Stimulated activated CD8-positive, alpha-beta memory T cell treated with anti-CD3 and anti-CD28 coated beads, Interleukin-7, amount 100 ng/mL, for 24 hours (primary cell): ENCODE results near the gene PRSS12.
"Not testable (repeated sequence)": the region's sequence is repeated elsewhere in the genome, so short reads cannot be mapped to it uniquely, and the experiment has no call there.

Experiments used
- DNase-seq: peaks from one replicate; pipeline ENCODE4 v3.0.0-alpha.2; 2020; ENCODE audit warnings: low read depth

The PRSS12 gene, protein sequence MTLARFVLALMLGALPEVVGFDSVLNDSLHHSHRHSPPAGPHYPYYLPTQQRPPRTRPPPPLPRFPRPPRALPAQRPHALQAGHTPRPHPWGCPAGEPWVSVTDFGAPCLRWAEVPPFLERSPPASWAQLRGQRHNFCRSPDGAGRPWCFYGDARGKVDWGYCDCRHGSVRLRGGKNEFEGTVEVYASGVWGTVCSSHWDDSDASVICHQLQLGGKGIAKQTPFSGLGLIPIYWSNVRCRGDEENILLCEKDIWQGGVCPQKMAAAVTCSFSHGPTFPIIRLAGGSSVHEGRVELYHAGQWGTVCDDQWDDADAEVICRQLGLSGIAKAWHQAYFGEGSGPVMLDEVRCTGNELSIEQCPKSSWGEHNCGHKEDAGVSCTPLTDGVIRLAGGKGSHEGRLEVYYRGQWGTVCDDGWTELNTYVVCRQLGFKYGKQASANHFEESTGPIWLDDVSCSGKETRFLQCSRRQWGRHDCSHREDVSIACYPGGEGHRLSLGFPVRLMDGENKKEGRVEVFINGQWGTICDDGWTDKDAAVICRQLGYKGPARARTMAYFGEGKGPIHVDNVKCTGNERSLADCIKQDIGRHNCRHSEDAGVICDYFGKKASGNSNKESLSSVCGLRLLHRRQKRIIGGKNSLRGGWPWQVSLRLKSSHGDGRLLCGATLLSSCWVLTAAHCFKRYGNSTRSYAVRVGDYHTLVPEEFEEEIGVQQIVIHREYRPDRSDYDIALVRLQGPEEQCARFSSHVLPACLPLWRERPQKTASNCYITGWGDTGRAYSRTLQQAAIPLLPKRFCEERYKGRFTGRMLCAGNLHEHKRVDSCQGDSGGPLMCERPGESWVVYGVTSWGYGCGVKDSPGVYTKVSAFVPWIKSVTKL

GRCh38 chr4:118352843-118353533, at the start of gene PRSS12:
Gene PRSS12, minus strand, starts transcription at chr4:118353003. Its CDS starts 283 bp downstream, at chr4:118352720.
- DNase-seq = peak; percentile 18

- DNase-seq = no peak
Measured at GRCh38 chr4:118400356-118400755, 47.6 kb upstream of the PRSS12 start.

DNA sequence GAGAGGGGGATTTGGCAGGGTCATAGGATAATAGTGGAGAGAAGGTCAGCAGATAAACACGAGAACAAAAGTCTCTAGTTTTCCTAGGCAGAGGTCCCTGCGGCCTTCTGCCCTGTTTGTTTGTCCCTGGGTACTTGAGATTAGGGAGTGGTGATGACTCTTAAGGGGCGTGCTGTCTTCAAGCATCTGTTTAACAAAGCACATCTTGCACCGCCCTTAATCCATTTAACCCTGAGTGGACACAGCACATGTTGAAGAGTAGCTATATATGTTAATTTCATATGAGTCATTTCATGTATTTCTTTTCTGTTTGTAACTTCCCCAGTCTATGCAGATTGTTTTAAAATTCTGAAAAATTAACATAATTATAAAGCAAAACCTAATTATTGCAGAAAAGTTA, 47.1 kb upstream of the PRSS12 start:
- not testable (repeated sequence) for DNase-seq

DNA sequence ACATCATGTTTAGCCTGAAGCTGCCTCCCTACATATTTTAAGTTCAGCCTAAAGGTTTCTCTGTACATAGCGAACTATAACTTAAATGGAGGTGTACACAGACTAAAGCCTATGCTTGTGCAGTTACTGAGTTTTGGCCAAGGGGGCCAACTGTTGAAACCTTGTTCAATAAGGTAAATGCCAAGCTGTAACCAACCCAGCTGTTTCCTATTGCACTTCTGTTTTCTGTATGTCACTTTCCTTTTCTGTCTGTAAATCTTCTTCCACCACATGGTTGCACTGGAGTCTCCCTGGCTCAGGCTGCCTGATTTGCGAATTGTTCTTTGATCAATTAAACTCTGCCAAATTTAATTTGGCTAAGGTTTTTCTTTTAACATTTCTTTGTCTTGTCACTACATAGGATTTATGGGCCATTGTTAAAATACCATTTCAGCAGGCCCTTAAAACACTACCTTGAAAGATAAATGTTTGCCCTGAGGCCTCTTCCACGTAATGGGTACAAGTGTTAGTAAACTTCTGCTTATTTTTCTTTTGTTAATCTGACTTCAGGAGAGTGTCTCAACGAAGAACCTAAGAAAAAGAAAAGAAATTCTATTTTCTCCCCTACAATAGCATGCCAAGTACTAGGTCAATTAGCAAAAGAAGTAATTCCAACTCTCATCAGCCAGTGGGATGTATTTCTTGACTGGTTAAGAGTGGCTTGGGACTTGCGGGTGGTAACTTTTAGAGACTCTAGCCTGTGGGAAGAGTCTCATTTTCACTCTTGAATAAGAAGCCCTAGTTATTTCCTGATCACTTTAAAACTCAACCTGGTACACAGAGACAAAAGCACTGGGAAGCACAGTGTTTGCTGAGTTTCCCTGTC, 45.7 kb upstream of the PRSS12 start:
- no peak for DNase-seq

DNA sequence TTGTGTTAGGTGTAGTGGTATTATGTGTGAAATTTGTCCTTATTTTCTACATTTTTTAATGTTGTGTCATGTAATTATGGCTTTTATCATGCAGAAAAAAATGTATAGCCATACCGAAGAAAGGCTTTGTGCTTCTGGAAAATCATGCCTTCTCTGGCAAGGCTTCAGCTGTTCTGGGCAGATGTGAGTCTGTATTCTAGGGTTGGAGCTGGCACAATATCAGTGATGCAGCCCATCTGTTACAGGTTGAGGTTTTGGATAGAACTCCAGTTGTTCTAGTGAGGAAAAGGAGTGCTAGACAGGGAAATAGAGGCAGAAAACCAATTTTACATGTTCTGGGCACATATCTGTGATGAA, 44.8 kb upstream of the PRSS12 start:
- DNase-seq = no peak

- no peak for DNase-seq
Measured at GRCh38 chr4:118396881-118397622, 44.2 kb upstream of the PRSS12 start.

DNA sequence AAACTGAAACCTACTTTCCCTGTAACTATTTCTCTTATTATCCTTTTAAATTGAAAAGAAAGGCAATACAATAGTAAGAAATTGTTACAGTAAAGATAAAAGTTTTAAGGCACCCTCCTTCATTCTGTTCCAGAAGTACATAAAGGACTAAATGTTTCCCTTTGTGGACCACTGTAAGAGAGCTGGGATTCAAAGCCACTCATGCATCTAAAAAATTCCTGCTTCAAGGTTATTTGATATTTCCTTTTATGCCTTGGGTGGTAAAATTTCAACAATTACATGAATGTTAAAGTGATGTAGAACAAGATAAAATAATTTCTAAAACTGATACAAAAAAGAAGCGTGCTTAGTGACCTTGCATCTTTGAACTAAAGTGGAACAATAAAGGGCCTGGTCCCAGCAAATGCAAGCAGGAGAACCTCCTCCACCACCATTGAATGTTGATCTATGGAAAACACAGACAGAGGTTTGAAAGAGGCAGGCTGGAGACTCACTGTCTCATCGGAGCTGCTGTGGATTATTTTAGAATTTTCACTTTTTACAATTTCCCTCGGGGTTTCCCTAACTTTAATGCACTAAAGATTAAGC, 42.3 kb upstream of the PRSS12 start:
- DNase-seq = no peak

DNA sequence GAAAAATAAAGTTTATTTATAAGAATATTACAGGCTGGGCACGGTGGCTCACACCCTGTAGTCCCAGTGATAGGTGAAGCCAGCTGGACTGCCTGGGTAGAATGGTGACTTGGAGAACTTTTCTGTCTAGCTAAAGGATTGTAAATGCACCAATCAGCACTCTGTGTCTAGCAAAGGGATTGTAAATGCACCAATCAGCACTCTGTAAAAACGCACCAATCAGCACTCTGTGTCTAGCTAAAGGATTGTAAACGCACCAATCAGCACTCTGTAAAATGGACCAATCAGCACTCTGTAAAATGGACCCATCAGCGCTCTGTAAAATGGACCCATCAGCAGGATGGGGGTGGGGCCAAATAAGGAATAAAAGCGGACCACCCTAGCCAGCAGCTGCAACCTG, 39.7 kb upstream of the PRSS12 start:
- DNase-seq = not testable (repeated sequence)

GRCh38 chr4:118390121-118390520, 37.3 kb upstream of the PRSS12 start:
- DNase-seq = no peak

DNA sequence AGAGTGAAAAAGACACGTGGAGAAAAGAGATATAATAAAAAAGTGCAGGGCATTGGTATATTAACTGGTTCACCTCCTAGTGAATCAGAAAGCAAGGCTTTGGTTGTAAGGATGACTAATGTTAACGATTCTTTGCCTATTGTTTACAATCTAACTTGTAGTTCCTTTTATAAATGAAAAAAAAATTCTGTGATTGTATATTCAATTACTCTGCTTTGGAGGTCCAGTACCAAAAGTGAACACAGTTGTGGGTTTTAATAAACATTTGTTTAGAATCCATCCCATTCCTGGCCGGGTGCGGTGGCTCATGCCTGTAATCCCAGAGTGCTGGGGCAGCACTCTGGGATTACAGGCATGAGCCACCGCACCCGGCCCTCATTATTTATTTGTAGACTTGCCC, 36.9 kb upstream of the PRSS12 start:
- no peak for DNase-seq

DNA sequence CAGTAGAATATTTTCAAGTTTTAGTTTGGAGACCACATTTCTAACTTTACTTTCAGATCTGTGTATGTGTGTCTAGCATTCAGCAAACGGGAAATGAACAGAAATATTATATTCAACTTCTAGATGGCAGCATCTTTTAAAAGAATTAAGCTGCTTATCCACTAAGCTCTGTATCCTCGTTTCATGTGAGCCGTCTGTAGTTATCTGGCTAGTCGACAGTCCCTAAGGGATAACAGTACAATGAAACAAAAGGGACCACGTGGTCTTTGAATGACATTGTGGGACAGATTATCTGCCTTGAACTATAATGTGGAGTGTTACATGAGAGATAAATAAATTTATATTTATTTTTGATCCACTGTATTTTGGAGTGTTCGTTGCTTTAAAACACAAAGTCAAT, 35.8 kb upstream of the PRSS12 start:
- DNase-seq = no peak

DNA sequence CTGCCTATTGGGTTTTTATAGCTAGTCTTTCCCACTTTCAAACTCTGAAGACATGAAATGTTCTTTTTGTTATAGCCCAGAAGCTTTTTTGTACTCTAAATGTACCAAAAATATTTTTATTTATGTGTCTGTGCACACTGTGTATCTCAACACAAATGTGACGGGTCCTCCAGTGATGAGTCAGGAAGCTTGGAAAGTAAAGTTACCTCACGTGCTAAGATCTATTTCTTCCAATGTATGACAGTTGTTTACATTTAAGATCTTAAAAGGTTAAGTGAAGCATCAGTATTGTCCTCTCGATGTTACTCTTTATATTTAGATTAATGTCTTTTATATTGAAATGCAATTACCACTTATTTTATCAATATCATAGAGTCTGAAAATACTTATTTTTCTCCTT, 29.1 kb upstream of the PRSS12 start:
- DNase-seq = no peak

DNA sequence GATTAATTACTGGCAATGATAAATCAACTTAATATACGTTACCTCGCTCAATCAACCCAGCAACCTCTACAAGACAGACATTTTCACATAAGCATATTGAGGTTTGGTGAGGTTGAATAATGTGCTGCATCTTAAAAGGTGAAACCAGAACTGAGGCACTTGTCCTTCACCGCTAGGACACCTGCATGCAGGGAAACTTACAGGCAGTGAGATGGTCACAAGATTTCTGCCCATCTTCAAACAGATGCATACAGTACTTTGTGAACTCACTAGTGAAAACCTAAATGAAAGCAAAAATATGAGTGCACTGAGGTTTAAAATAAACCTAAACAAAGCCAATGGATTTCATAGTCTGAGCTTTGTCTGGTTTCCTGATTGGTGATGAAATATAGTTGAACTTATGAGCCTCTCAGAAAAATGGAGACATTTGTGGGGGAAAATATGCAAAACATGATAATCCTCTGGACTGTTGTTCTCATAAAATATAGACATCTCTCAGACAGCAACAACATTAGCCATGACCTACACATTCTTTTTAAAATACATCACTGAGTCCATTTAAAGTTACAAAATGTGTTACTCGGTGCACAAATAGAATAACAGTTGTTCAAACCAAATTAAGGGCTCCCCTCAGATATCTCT, 20.9 kb upstream of the PRSS12 start:
- DNase-seq = no peak

- no peak for DNase-seq
Measured at GRCh38 chr4:118372251-118372650, 19.4 kb upstream of the PRSS12 start.

DNA sequence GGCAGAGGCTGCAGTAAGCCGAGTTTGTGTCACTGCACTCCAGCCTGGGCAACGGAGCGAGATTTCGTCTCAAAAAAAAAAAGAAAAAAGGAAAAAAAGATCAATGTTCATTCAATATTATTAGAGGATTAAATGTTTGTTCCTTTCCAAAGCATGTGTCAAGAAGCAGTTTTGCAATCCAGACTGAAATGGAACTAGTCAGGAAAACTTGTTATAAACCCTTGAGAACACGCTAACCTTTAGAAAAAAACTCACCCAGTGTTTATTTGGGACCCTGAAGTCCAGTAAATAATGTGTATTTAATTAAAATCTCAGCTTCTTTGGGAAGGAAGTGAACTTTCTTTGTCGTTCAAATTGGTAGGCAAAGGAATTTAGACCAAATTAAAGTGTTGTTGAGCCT, 16.4 kb upstream of the PRSS12 start:
- no peak for DNase-seq

- DNase-seq = no peak
Measured at GRCh38 chr4:118367872-118368271, 15.1 kb upstream of the PRSS12 start.

- DNase-seq = no peak
Measured at GRCh38 chr4:118367361-118367760, 14.6 kb upstream of the PRSS12 start.

DNA sequence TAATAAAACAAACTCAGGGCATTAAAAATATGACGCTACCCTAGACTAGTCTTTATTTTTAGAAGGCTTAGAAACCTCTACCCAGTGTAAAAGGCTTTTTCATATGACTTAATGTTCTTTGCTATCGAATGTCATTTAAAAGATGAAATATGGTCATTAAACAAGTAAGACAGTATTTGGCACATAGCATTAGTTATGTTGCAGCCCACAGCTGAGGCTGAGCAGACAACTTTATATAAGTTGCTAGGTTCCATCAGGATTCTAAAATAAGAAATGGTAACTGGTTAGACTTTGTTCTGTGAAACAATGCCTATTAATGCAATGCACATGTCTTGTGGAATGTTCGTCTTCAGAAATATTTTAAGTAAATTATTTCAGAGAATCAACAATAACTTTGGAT, 10.4 kb upstream of the PRSS12 start:
- no peak for DNase-seq

GRCh38 chr4:118361192-118361591, 8.4 kb upstream of the PRSS12 start:
- no peak for DNase-seq

GRCh38 chr4:118360106-118360505, 7.3 kb upstream of the PRSS12 start:
- DNase-seq = no peak
